K562 (cell line): ENCODE data around the gene ARHGAP9. TPM values are rescaled to one million over a fixed set of nuclear protein-coding genes. Genes with fewer than 3 reads are reported as not detected.

Source experiments
- ARID2 ChIP-seq: fragments of 450-650 bp; IDR thresholded peaks from 2 replicates; pipeline ENCODE4 v1.6.1; 2017; ENCODE audit warnings: antibody characterized with exemption, mild to moderate bottlenecking
- ATF6 ChIP-seq: sonication (generic); formaldehyde crosslinking; IDR thresholded peaks from 2 replicates; pipeline ENCODE4 v1.4.0; 2020; ENCODE audit warnings: mild to moderate bottlenecking, missing genetic modification reagents
- HMG20A ChIP-seq: fragments of 450-650 bp; formaldehyde crosslinking; conservative IDR thresholded peaks from 2 replicates; pipeline ENCODE4 v1.4.0; 2020; ENCODE audit warnings: mild to moderate bottlenecking, mixed read lengths
- IRF2 ChIP-seq: sonication (generic); formaldehyde crosslinking; IDR thresholded peaks from 2 replicates; pipeline ENCODE4 v1.8.1; 2022; ENCODE audit warnings: mild to moderate bottlenecking, missing genetic modification reagents
- KAT7 ChIP-seq: sonication (generic); formaldehyde crosslinking; IDR thresholded peaks from 2 replicates; pipeline ENCODE4 v1.8.0; 2022; ENCODE audit warnings: missing genetic modification reagents, mild to moderate bottlenecking, borderline replicate concordance
- KDM5B ChIP-seq: fragments of 200-600 bp; sonication (generic); IDR thresholded peaks from 2 replicates; pipeline ENCODE4 v1.6.1; 2012; ENCODE audit warnings: low read depth, mild to moderate bottlenecking, moderate library complexity, low read length, control low read depth, inconsistent platforms; ENCODE audit not compliant: insufficient replicate concordance
- KHSRP ChIP-seq: fragments of 450-650 bp; IDR thresholded peaks from 2 replicates; pipeline ENCODE4 v1.6.1; 2017
- MYC ChIP-seq, 2 experiments: fragments of 250-450 bp in 1 of 2; sonication (Bioruptor Pico) in 1 of 2; IDR thresholded peaks; 2 replicates each; pipeline versions ENCODE4 v1.5.1 to v1.6.1; 2012 to 2021; ENCODE audit warnings: low read depth in 2 of 2, borderline replicate concordance in 1 of 2, improper control_type of control experiment in 1 of 2, low read length in 1 of 2, mild to moderate bottlenecking in 1 of 2, moderate library complexity in 1 of 2
- NFRKB ChIP-seq: fragments of 450-650 bp; IDR thresholded peaks from 2 replicates; pipeline ENCODE4 v1.6.1; 2016; ENCODE audit warnings: low read depth
- NONO ChIP-seq, 2 experiments: fragments of 200-400 bp in 1 of 2; fragments of 450-650 bp in 1 of 2; formaldehyde crosslinking in 1 of 2; IDR thresholded peaks; 2 replicates each; pipeline ENCODE4 v1.6.1; 2017; ENCODE audit warnings: low read depth in 2 of 2, mild to moderate bottlenecking in 2 of 2, moderate library complexity in 2 of 2, low read length in 1 of 2
- PML ChIP-seq: IDR thresholded peaks from 2 replicates; pipeline ENCODE4 v1.6.1; 2012; ENCODE audit warnings: low read length, inconsistent platforms
- POLR2G ChIP-seq: fragments of 200-400 bp; formaldehyde crosslinking; IDR thresholded peaks from 2 replicates; pipeline ENCODE4 v1.6.1; 2017; ENCODE audit warnings: low read depth, mild to moderate bottlenecking, antibody characterized with exemption, low read length, moderate library complexity
- SIX5 ChIP-seq, 2 experiments: IDR thresholded peaks; 2 replicates each; pipeline ENCODE4 v1.6.1; 2011; ENCODE audit warnings: low read length in 2 of 2, borderline replicate concordance in 1 of 2, low read depth in 1 of 2, mild to moderate bottlenecking in 1 of 2, moderate library complexity in 1 of 2; ENCODE audit not compliant: insufficient read depth in 1 of 2
- SMARCA5 ChIP-seq: fragments of 450-650 bp; IDR thresholded peaks from 2 replicates; pipeline ENCODE4 v1.6.1; 2016
- SMARCB1 ChIP-seq: IDR thresholded peaks from 2 replicates; pipeline ENCODE4 v1.6.1; 2011; ENCODE audit warnings: improper control_type of control experiment, low read depth; ENCODE audit not compliant: insufficient read length
- SNRNP70 ChIP-seq: fragments of 200-400 bp; formaldehyde crosslinking; optimal IDR thresholded peaks from 2 replicates; pipeline ENCODE3; 2017; ENCODE audit warnings: low read depth, low read length
- TCF15 ChIP-seq: fragments of 250-450 bp; sonication (Bioruptor Pico); IDR thresholded peaks from 2 replicates; pipeline ENCODE4 v1.8.0; 2022; ENCODE audit warnings: moderate library complexity, mild to moderate bottlenecking, inconsistent platforms
- TCF7L2 ChIP-seq: fragments of 150-350 bp; IDR thresholded peaks from 2 replicates; pipeline ENCODE4 v1.6.1; 2016; ENCODE audit warnings: low read depth, mild to moderate bottlenecking, low read length, moderate library complexity
- USF1 ChIP-seq: sonication (generic); formaldehyde crosslinking; IDR thresholded peaks from 2 replicates; pipeline ENCODE4 v1.9.0; 2022; ENCODE audit warnings: mild to moderate bottlenecking, missing genetic modification reagents
- ZC3H4 ChIP-seq: sonication (generic); formaldehyde crosslinking; IDR thresholded peaks from 2 replicates; pipeline ENCODE4 v1.9.0; 2021; ENCODE audit warnings: missing genetic modification reagents, borderline replicate concordance
- ZKSCAN3 ChIP-seq: fragments of 250-450 bp; sonication (Bioruptor Pico); IDR thresholded peaks from 2 replicates; pipeline ENCODE4 v1.4.0; 2020
- ZNF12 ChIP-seq: sonication (generic); formaldehyde crosslinking; IDR thresholded peaks from 2 replicates; pipeline ENCODE4 v1.4.0; 2020; ENCODE audit warnings: mild to moderate bottlenecking, missing genetic modification reagents
- ZNF24 ChIP-seq: fragments of 450-650 bp; IDR thresholded peaks from 2 replicates; pipeline ENCODE4 v1.6.1; 2016
- ZNF3 ChIP-seq: fragments of 250-450 bp; sonication (Bioruptor Pico); IDR thresholded peaks from 2 replicates; pipeline ENCODE4 v1.5.0; 2021; ENCODE audit warnings: mild to moderate bottlenecking, moderate library complexity
- ZNF561 ChIP-seq: fragments of 450-650 bp; formaldehyde crosslinking; conservative IDR thresholded peaks from 2 replicates; pipeline ENCODE4 v1.4.0; 2020; ENCODE audit warnings: mild to moderate bottlenecking, moderate library complexity
- ZNF589 ChIP-seq: fragments of 200-800 bp; sonication (Bioruptor generic); IDR thresholded peaks from 2 replicates; pipeline ENCODE4 v1.6.1; 2016; ENCODE audit warnings: low read depth, missing genetic modification characterization, missing compliant biosample characterization
- polyA plus RNA-seq, 8 experiments: library from polyadenylated mRNA; depleted of rRNA in 4 of 8; stranded (reverse) in 5 of 8; unstranded in 3 of 8; fragments of >200 nt; fragmentation: Nextera tagmentation in 2 of 8; fragmentation: Illumina TruSeq in 1 of 8; extraction: Ambion mirVana in 2 of 8; extraction: Trizol in 1 of 8; gene quantifications; 2 replicates each; pipeline versions ENCODE4 v1.2.1 to v1.2.3, GENCODE V29; 2011 to 2014; ENCODE audit warnings: inconsistent platforms in 1 of 8, missing spikeins in 1 of 8
- total RNA-seq, 7 experiments: library from RNA; depleted of rRNA in 6 of 7; stranded (reverse); fragments of >200 nt in 6 of 7; fragmentation: Illumina TruSeq in 2 of 7; extraction: Trizol in 2 of 7; gene quantifications; 2 replicates each; pipeline versions ENCODE4 v1.2.1 to v1.2.3, GENCODE V29; 2011 to 2021; ENCODE audit warnings: low replicate concordance in 1 of 7

ARHGAP9 gene
- total and polyA plus RNA-seq, 9 of the 15 experiments (the other 6 are each of a cell fraction or from before 2014, with no cell fraction given), result 1.5 to 10.2 (median 5.1) TPM

- TF ChIP-seq NONO (IDR thresholded peaks at IDR 0.05; ENCODE audit: low read depth in 2 of 2, low read length in 1 of 2) (no peak), MYC (IDR thresholded peaks at IDR 0.05; ENCODE audit: low read depth, low read length) (no peak), MYC (CRISPR knock-in tag; IDR thresholded peaks at IDR 0.05; ENCODE audit: borderline replicate concordance, low read depth) (no peak), TCF15 (no peak), POLR2G (peak; percentile 87), SNRNP70 (no peak), ZNF12 (CRISPR knock-in tag) (no peak), USF1 (CRISPR knock-in tag) (peak; percentile 10; the same call in 1 of the 2 replicates), ZNF589 (peak; percentile 44; the same call in 1 of the 2 replicates), KAT7 (CRISPR knock-in tag) (peak; percentile 78; the same call in 1 of the 2 replicates), SMARCA5 (no peak), ARID2 (no peak), ZNF3 (CRISPR knock-in tag) (no peak), HMG20A (CRISPR knock-in tag) (no peak), NFRKB (peak; percentile 85; the same call in 1 of the 2 replicates), KHSRP (no peak), ZNF24 (no peak), ZKSCAN3 (CRISPR knock-in tag) (no peak), ZNF561 (CRISPR knock-in tag) (no peak), IRF2 (CRISPR knock-in tag) (no peak), SIX5 (IDR thresholded peaks at IDR 0.05; ENCODE audit: borderline replicate concordance in 1 of 2, insufficient read depth in 1 of 2, low read depth in 1 of 2, low read length in 2 of 2) (no peak), ATF6 (CRISPR knock-in tag) (0 out of 2 replicates have a peak, but pooled peaks have one; percentile 2), TCF7L2 (no peak), ZC3H4 (CRISPR knock-in tag) (0 out of 2 replicates have a peak, but pooled peaks have one; percentile 29), PML (0 out of 2 replicates have a peak, but pooled peaks have one; percentile 3), SMARCB1 (no peak), KDM5B (no peak)
Observed at GRCh38 chr12:57455374-57456144, 24.1 kb downstream of the ARHGAP9 start (continued).
